ENCODE results near the gene TMEM101.
"Not testable (repeated sequence)": the region's sequence is repeated elsewhere in the genome, so short reads cannot be mapped to it uniquely, and the experiment has no call there.

TMEM101 gene

GRCh38 chr17:44023545-44024270, 8.9 kb upstream of the TMEM101 start:
- no peak for DNase-seq

GRCh38 chr17:44022246-44022645, 7.5 kb upstream of the TMEM101 start:
- no peak for DNase-seq

GRCh38 chr17:44021227-44021626, 6.5 kb upstream of the TMEM101 start:
- DNase-seq, result not testable (repeated sequence)

GRCh38 chr17:44014133-44014436, 678 bp downstream of the TMEM101 start:
- DNase-seq, result peak; percentile 82

- DNase-seq, result no peak
These were observed 1.9 kb downstream of the TMEM101 start for GRCh38 chr17:44012874-44013273.

GRCh38 chr17:44012391-44012790, 2.4 kb downstream of the TMEM101 start:
- DNase-seq, result no peak

GRCh38 chr17:44011876-44012275, 2.9 kb downstream of the TMEM101 start:
- DNase-seq, result no peak

- DNase-seq, result no peak
These were observed 3.7 kb downstream of the TMEM101 start for GRCh38 chr17:44010966-44011647.

- no peak for DNase-seq
These were observed 6.4 kb downstream of the TMEM101 start for GRCh38 chr17:44008205-44008909.

GRCh38 chr17:44007346-44008204, 7.2 kb downstream of the TMEM101 start:
- DNase-seq, result no peak

- DNase-seq, result peak; percentile 100
These were observed 8.0 kb downstream of the TMEM101 start for GRCh38 chr17:44006598-44007345.

GRCh38 chr17:44006272-44006597, 8.5 kb downstream of the TMEM101 start:
- no peak for DNase-seq

- DNase-seq, result peak; percentile 88
These were observed 9.1 kb downstream of the TMEM101 start for GRCh38 chr17:44005527-44006271.

GRCh38 chr17:44004761-44005526, 9.8 kb downstream of the TMEM101 start:
- peak; percentile 82 for DNase-seq

GRCh38 chr17:44004077-44004760, 10.5 kb downstream of the TMEM101 start, which contains the start of gene NAGS:
TSS of gene NAGS (plus strand) at chr17:44004622. CDS start at chr17:44004664, 42 bp downstream.
- no peak for DNase-seq

- DNase-seq, result no peak
These were observed 12.5 kb downstream of the TMEM101 start for GRCh38 chr17:44002141-44002848.

- DNase-seq, result no peak
These were observed 13.3 kb downstream of the TMEM101 start for GRCh38 chr17:44001461-44001920.

GRCh38 chr17:44000871-44001460, 13.8 kb downstream of the TMEM101 start:
- DNase-seq, result no peak
